ENCODE data around the gene RBM19.

DNA sequence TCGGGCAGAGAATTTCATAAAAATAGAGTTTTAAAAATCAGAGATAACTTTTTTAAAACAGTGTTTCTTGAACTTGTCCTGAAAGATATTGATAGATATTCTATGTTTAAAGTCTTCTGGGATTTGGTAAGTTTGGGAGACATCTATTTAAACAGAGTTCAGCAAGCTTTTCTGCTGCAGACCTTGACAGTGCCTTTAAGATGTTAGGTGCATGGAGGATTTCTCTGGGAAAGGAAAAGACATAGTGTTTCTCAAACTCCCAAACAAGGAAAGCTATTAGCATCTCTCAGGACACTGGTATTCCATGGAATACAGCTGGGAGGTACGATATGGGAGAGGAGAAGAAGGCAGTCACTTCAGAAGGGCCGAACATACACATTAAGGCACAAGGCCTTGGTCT, 97.8 kb downstream of the RBM19 start:
- TF ChIP-seq POLR2AphosphoS5 (IDR thresholded peaks at IDR 0.05; ENCODE audit: low read depth, low read length) (no peak), SIN3A (IDR thresholded peaks at IDR 0.05; ENCODE audit: borderline replicate concordance, insufficient read depth, low read length) (no peak)
- TF ChIP-seq, protein P1, sequence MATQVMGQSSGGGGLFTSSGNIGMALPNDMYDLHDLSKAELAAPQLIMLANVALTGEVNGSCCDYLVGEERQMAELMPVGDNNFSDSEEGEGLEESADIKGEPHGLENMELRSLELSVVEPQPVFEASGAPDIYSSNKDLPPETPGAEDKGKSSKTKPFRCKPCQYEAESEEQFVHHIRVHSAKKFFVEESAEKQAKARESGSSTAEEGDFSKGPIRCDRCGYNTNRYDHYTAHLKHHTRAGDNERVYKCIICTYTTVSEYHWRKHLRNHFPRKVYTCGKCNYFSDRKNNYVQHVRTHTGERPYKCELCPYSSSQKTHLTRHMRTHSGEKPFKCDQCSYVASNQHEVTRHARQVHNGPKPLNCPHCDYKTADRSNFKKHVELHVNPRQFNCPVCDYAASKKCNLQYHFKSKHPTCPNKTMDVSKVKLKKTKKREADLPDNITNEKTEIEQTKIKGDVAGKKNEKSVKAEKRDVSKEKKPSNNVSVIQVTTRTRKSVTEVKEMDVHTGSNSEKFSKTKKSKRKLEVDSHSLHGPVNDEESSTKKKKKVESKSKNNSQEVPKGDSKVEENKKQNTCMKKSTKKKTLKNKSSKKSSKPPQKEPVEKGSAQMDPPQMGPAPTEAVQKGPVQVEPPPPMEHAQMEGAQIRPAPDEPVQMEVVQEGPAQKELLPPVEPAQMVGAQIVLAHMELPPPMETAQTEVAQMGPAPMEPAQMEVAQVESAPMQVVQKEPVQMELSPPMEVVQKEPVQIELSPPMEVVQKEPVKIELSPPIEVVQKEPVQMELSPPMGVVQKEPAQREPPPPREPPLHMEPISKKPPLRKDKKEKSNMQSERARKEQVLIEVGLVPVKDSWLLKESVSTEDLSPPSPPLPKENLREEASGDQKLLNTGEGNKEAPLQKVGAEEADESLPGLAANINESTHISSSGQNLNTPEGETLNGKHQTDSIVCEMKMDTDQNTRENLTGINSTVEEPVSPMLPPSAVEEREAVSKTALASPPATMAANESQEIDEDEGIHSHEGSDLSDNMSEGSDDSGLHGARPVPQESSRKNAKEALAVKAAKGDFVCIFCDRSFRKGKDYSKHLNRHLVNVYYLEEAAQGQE (IDR thresholded peaks at IDR 0.05; ENCODE audit: insufficient read depth in 1 of 2, low read depth in 2 of 2, low read length in 2 of 2): no peak

All from PFSK-1 (cell line).